GM21423 (cell line): ENCODE results near the gene CDON.

Experiments
- ATAC-seq: cut with Tn5 transposase; IDR thresholded peaks from one replicate; pipeline ENCODE4 v1.9.1; 2021; ENCODE audit warnings: mild to moderate bottlenecking, moderate library complexity; ENCODE audit not compliant: unreplicated experiment

The CDON gene

GRCh38 chr11:125959931-125960330, 102.7 kb downstream of the CDON start:
- no peak for ATAC-seq

- no peak for ATAC-seq
Measured at GRCh38 chr11:125959511-125959910, 103.2 kb downstream of the CDON start.

- no peak for ATAC-seq
Measured at GRCh38 chr11:125958872-125959400, 103.7 kb downstream of the CDON start.

GRCh38 chr11:125957618-125958332, 104.9 kb downstream of the CDON start:
- ATAC-seq = no peak

- no peak for ATAC-seq
Measured at GRCh38 chr11:125956391-125957134, 106.1 kb downstream of the CDON start.

- ATAC-seq = no peak
Measured at GRCh38 chr11:125955856-125956255, 106.8 kb downstream of the CDON start.

- ATAC-seq = no peak
Measured at GRCh38 chr11:125954945-125955640, 107.6 kb downstream of the CDON start.

- no peak for ATAC-seq
Measured at GRCh38 chr11:125954123-125954944, 108.3 kb downstream of the CDON start.

GRCh38 chr11:125953401-125953935, 109.2 kb downstream of the CDON start:
- ATAC-seq = no peak

- ATAC-seq = no peak
Measured at GRCh38 chr11:125952973-125953372, 109.7 kb downstream of the CDON start.

- no peak for ATAC-seq
Measured at GRCh38 chr11:125952559-125952958, 110.1 kb downstream of the CDON start.

- ATAC-seq = no peak
Measured at GRCh38 chr11:125951731-125952130, 110.9 kb downstream of the CDON start.

- no peak for ATAC-seq
Measured at GRCh38 chr11:125950696-125951651, 111.7 kb downstream of the CDON start.

GRCh38 chr11:125950178-125950490, 112.5 kb downstream of the CDON start:
- no peak for ATAC-seq

- no peak for ATAC-seq
Measured at GRCh38 chr11:125949271-125950177, 113.1 kb downstream of the CDON start.

GRCh38 chr11:125948278-125949051, 114.2 kb downstream of the CDON start:
- ATAC-seq = no peak

- no peak for ATAC-seq
Measured at GRCh38 chr11:125947419-125948277, 115.0 kb downstream of the CDON start.
